Measurements from ENCODE around the gene PAK6. TPM values are rescaled to one million over a fixed set of nuclear protein-coding genes. Genes with fewer than 3 reads are reported as not detected.

PAK6 gene
- total RNA-seq, 1 experiment from 2014 or later: 0.45 TPM

DNA sequence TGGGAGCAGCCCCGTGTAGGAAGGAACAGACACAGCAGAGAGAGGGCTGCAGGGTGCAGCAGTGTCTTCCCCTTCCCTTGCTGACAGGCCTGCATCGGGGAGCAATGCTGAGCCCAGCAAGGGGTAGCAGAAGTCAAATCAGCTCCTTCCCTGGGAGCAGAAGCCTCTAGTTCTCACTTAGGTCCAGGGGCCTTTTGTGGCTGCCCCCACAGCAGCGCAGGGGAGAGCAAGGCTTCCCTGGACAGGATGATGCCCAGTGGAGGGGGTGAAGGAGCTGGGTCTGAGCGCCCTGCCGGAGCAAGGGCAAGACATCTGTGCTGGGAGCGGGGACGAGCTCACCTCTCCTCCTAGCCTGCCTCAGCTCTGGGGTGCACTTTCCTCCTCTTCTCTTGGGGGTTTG lies 68.0 kb downstream of the PAK6 start:
- Histone ChIP-seq H3K9ac (ENCODE audit: low read length) (peak overlapping the region; percentile 65), H3K4me1 (ENCODE audit: low read length) (peaks cover 33% of the 10 kb centered on the region), H3K4me2 (ENCODE audit: low read depth, low read length, poor library complexity, severe bottlenecking) (peak overlapping the region; percentile 74), H4K20me1 (ENCODE audit: insufficient read depth, low read depth, low read length) (no peaks in the 10 kb centered on the region), H3K36me3 (ENCODE audit: insufficient read depth, low read length) (no peaks in the 10 kb centered on the region), H3K27me3 (ENCODE audit: low read length) (no peaks in the 10 kb centered on the region), H3K9me2 (replicated peaks; ENCODE audit: insufficient read depth, low read length) (no peaks in the 10 kb centered on the region), H3K27ac (ENCODE audit: low read length) (no peak overlapping the region), H3K79me2 (ENCODE audit: low read length) (no peaks in the 10 kb centered on the region), H3K4me3 (ENCODE audit: low read length) (peak overlapping the region; percentile 48; the same call in 1 of the 2 replicates), H2AFZ (ENCODE audit: low read length) (no peak overlapping the region), H3K9me3 (ENCODE audit: low read length) (no peaks in the 10 kb centered on the region)
- DNase-seq: no peak

DNA sequence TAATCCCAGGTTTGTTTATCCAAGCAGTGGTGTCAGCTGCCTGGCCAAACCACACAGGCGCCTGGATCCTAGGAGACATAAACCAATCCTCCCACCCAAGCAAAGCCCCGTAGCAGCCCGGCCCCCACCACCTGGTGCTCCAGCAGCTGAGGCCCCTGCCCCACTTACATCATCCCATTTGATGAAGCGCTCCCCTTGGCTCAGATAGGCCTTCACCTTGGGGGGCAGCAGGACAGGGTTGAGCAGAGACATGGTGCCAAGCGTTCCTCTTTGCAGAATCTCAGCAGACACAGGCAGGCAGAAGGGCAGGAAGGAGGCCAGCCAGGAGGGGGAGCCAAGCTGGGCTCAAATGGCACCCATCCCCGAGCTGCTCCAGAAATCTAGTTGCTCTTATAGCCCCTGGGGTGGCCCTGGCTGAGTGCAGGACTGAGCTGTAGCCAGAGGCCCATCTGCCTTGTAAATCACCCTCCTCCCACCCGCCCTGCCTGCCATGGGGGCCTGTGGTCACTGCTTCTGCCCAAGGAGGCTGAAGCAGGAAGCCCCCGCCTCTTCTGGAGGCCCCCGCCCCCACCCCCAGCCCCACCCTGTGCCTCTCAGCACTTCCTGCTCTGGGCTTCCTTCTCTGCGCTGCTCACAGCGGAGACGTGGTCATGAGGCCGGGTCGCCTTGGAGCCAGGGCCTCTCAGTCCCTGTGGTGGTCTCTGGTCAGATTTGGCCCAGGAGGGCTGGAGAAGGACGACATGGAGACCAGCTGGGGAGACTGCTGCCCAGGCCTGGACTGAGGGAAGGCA lies 68.8 kb downstream of the PAK6 start, which contains the start of gene PLCB2:
Gene PLCB2, minus strand, starts transcription at position 515 of the 791 bp plus-strand sequence. Its CDS starts 263 bp downstream, at position 252.
- Histone ChIP-seq H3K27me3 (ENCODE audit: low read length) (no peaks in the 10 kb centered on the region), H3K9me2 (replicated peaks; ENCODE audit: insufficient read depth, low read length) (no peaks in the 10 kb centered on the region), H3K9ac (ENCODE audit: low read length) (peak within 1 kb of the TSS; percentile 65), H3K4me1 (ENCODE audit: low read length) (peaks cover 33% of the 10 kb centered on the region), H2AFZ (ENCODE audit: low read length) (no peak within 1 kb of the TSS), H3K36me3 (ENCODE audit: insufficient read depth, low read length) (no peaks in the 10 kb centered on the region), H3K4me2 (ENCODE audit: low read depth, low read length, poor library complexity, severe bottlenecking) (peak within 1 kb of the TSS; percentile 74), H4K20me1 (ENCODE audit: insufficient read depth, low read depth, low read length) (no peaks in the 10 kb centered on the region), H3K27ac (ENCODE audit: low read length) (peak within 1 kb of the TSS; percentile 70), H3K4me3 (ENCODE audit: low read length) (peak within 1 kb of the TSS; percentile 59; the same call in 1 of the 2 replicates), H3K9me3 (ENCODE audit: low read length) (no peaks in the 10 kb centered on the region), H3K79me2 (ENCODE audit: low read length) (no peaks in the 10 kb centered on the region)
- DNase-seq: peak; percentile 74

DNA sequence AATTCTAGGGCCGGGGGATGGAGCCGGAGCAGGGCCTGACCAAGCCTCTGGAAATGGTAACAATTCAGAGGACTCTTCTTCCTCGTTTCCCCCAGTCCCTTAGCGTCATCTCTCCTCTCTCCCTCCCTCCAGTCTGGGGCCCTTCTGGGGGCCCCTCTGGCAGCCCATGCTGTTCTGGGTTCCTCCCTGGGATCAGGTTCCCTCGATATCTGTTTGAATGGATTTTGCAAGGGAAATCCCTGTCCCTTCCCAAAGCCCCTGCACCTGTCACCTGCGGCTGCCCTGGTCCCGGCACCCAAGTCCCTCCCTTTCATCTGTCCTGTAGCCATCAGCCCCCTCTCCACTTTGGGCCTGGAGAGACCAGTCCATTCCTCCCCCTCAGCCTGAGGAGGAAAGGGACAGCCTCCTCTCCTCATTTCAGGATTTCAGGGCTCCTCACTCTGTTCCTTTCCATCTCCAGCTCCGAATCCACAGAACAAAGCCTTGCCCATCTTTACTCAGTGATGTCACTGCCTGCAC lies 70.5 kb downstream of the PAK6 start:
- no peak overlapping the region for H2AFZ ChIP-seq (ENCODE audit: low read length)
- H3K9ac ChIP-seq (ENCODE audit: low read length): no peak overlapping the region
- no peak for DNase-seq
- no peaks in the 10 kb centered on the region for H3K9me3 ChIP-seq (ENCODE audit: low read length)
- H3K9me2 ChIP-seq (replicated peaks; ENCODE audit: insufficient read depth, low read length): no peaks in the 10 kb centered on the region
- H3K36me3 ChIP-seq (ENCODE audit: insufficient read depth, low read length): no peaks in the 10 kb centered on the region
- H3K27ac ChIP-seq (ENCODE audit: low read length): no peak overlapping the region
- H3K4me3 ChIP-seq (ENCODE audit: low read length): no peak overlapping the region
- no peaks in the 10 kb centered on the region for H4K20me1 ChIP-seq (ENCODE audit: insufficient read depth, low read depth, low read length)
- peaks cover 42% of the 10 kb centered on the region for H3K4me1 ChIP-seq (ENCODE audit: low read length)
- no peaks in the 10 kb centered on the region for H3K79me2 ChIP-seq (ENCODE audit: low read length)
- H3K27me3 ChIP-seq (ENCODE audit: low read length): no peaks in the 10 kb centered on the region
- H3K4me2 ChIP-seq (ENCODE audit: low read depth, low read length, poor library complexity, severe bottlenecking): no peak overlapping the region

DNA sequence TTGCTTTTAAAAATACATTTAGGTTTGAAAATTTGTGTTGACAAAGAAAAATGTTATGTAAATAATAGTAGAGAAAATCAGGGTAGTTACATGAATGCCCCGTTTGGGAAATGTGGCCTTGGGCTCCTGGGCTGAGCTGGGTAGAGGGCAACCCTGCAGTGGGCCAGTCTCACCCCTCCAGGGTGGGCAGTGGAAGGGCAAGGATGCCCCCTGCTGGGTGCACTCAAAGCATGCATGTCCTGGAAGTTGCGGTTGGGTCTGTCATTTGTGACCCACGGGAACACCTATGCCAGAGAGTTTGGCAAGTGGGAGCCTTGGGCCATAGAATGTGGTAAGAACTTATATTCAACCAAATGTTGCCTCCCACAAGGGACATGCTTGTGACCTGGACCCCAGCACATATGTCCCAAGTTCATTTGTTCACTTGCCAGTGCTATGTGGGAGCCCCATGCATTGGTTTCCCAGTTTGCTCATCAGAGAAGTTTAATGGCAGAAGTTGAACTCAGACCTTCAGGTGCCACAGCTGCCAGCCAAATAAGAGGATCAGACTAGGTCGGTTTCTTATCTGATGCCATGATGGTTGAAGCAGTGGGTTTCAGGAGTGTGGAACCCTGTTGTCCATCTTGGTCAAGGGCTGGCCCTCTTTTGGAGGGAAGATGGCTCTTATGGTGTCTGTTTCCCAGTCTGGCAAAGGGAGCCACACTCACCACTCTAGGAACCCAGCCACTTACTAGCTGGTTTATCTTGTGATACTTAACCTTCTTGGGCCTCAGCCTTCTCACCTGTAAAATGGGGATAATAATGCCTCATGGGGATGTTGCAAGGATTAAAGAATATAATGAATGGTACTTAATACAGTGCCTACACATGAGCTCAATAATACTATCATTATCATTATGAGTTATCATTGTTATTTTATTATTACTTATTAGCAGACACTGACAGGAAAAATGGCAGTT lies 71.4 kb downstream of the PAK6 start:
- Histone ChIP-seq H3K9me3 (ENCODE audit: low read length) (no peaks in the 10 kb centered on the region), H3K27ac (ENCODE audit: low read length) (no peak overlapping the region), H3K4me3 (ENCODE audit: low read length) (no peak overlapping the region), H3K4me2 (ENCODE audit: low read depth, low read length, poor library complexity, severe bottlenecking) (no peak overlapping the region), H2AFZ (ENCODE audit: low read length) (no peak overlapping the region), H3K9me2 (replicated peaks; ENCODE audit: insufficient read depth, low read length) (no peaks in the 10 kb centered on the region), H4K20me1 (ENCODE audit: insufficient read depth, low read depth, low read length) (no peaks in the 10 kb centered on the region), H3K9ac (ENCODE audit: low read length) (no peak overlapping the region), H3K4me1 (ENCODE audit: low read length) (peaks cover 42% of the 10 kb centered on the region), H3K27me3 (ENCODE audit: low read length) (no peaks in the 10 kb centered on the region), H3K79me2 (ENCODE audit: low read length) (no peaks in the 10 kb centered on the region), H3K36me3 (ENCODE audit: insufficient read depth, low read length) (no peaks in the 10 kb centered on the region)
- peak; percentile 87 for DNase-seq

DNA sequence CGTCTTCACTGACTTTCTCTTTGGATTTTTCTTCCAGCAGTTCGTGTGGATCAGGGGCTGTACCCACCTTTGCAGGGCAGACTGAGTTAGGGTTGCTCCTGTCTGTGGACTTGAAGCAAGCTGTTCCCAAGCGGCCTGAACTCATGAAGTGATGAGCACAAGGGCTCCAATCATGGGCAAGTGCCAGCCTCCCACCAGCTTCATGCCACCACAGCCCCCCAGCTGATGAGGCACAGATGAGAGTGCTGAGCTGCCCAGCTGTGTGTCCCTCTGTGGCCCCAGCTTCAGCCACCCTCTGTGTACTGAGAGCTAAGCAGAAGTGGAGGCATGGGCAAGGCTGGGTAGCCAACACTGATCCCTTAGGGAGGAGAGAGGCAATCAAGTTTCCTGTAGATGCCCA lies 72.1 kb downstream of the PAK6 start:
- Histone ChIP-seq H3K27ac (ENCODE audit: low read length) (no peak overlapping the region), H3K9me2 (replicated peaks; ENCODE audit: insufficient read depth, low read length) (no peaks in the 10 kb centered on the region), H3K27me3 (ENCODE audit: low read length) (no peaks in the 10 kb centered on the region), H3K9ac (ENCODE audit: low read length) (no peak overlapping the region), H3K4me2 (ENCODE audit: low read depth, low read length, poor library complexity, severe bottlenecking) (no peak overlapping the region), H2AFZ (ENCODE audit: low read length) (no peak overlapping the region), H4K20me1 (ENCODE audit: insufficient read depth, low read depth, low read length) (no peaks in the 10 kb centered on the region), H3K79me2 (ENCODE audit: low read length) (no peaks in the 10 kb centered on the region), H3K9me3 (ENCODE audit: low read length) (no peaks in the 10 kb centered on the region), H3K36me3 (ENCODE audit: insufficient read depth, low read length) (no peaks in the 10 kb centered on the region), H3K4me3 (ENCODE audit: low read length) (no peak overlapping the region), H3K4me1 (ENCODE audit: low read length) (peaks cover 42% of the 10 kb centered on the region)
- DNase-seq: no peak

DNA sequence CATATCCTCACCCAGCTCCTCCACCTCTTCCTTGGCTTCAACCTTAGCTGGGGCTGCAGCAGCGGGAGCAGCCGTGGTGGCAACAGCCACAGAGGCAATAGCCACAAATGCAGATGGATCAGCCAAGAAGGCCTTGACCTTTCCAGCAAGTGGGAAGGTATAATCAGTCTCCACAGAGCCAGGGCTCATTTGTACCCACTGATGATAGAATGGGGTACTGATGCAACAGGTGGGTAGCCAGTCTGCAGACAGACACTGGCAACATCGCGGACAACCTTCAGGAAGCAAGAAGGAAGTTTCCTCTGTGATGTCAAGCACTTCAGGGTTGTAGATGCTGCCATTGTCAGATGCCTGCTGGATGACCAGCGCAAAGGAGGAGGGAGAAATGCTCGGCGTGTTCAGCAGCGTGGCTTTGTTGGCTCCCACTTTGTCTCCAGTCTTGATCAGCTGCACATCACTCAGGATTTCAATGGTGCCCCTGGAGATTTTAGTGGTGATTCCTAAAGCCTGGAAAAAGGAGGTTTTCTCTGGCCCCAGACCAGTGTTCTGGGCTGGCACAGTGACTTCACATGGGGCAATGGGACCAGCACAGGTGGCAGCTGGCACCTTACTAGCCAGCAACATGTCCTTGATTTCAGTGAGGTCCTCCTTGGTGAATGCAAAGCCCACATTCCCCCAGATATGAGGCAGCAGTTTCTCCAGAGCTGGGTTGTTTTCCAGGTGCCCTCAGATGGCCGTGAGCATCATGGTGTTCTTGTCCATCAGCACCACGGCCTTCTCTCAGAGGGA lies 73.7 kb downstream of the PAK6 start:
- no peaks in the 10 kb centered on the region for H3K79me2 ChIP-seq (ENCODE audit: low read length)
- no peak overlapping the region for H3K4me2 ChIP-seq (ENCODE audit: low read depth, low read length, poor library complexity, severe bottlenecking)
- H4K20me1 ChIP-seq (ENCODE audit: insufficient read depth, low read depth, low read length): no peaks in the 10 kb centered on the region
- no peaks in the 10 kb centered on the region for H3K9me3 ChIP-seq (ENCODE audit: low read length)
- no peaks in the 10 kb centered on the region for H3K27me3 ChIP-seq (ENCODE audit: low read length)
- peaks cover 30% of the 10 kb centered on the region for H3K4me1 ChIP-seq (ENCODE audit: low read length)
- no peaks in the 10 kb centered on the region for H3K9me2 ChIP-seq (replicated peaks; ENCODE audit: insufficient read depth, low read length)
- H3K4me3 ChIP-seq (ENCODE audit: low read length): no peak overlapping the region
- H3K27ac ChIP-seq (ENCODE audit: low read length): no peak overlapping the region
- DNase-seq: no peak
- H3K9ac ChIP-seq (ENCODE audit: low read length): no peak overlapping the region
- no peaks in the 10 kb centered on the region for H3K36me3 ChIP-seq (ENCODE audit: insufficient read depth, low read length)
- no peak overlapping the region for H2AFZ ChIP-seq (ENCODE audit: low read length)

DNA sequence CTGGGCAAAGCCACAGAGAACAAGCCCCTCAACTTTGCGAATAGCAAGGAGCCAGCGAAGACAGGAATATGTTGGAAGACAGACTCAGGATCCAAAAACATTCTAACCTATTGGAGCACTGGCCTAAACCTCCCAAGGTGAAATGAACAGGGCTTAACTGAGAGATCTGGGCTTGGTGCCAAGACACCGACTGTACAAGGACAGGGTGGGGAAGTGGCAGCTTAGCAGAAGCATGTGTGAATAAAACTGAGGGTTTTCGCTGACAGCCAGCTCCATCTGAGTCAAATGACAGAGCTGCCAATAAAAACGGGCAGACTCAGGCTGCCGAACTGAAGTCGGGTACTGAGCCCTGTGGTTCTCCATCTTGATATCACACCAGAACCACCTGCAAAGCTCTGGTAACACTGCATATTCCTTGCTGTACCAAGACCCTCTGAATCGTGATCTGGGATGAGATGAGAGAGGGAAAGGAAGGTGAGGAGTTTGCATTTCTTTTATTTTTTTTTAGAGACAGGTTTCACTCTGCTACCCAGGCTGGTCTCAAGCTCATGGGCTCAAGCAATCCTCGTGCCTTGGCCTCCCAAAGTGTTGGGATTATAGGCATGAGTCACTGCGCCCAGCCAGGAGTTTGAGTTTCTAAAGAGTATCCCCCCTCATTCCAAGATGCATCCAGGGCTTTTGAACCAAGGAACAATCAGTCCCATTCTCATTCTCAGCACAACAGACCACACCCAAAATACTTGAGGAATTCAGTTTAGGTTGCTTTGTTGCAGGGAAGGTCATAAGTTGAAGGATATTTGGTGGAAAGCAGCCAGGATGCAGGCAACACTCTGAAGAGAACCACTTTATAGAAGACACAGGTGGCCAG lies 74.9 kb downstream of the PAK6 start:
- Histone ChIP-seq H3K27me3 (ENCODE audit: low read length) (no peaks in the 10 kb centered on the region), H3K9me3 (ENCODE audit: low read length) (no peaks in the 10 kb centered on the region), H3K4me1 (ENCODE audit: low read length) (peaks cover 18% of the 10 kb centered on the region), H3K4me3 (ENCODE audit: low read length) (no peak overlapping the region), H3K27ac (ENCODE audit: low read length) (no peak overlapping the region), H4K20me1 (ENCODE audit: insufficient read depth, low read depth, low read length) (no peaks in the 10 kb centered on the region), H3K36me3 (ENCODE audit: insufficient read depth, low read length) (no peaks in the 10 kb centered on the region), H3K9ac (ENCODE audit: low read length) (peak overlapping the region; percentile 17; the same call in 1 of the 2 replicates), H2AFZ (ENCODE audit: low read length) (no peak overlapping the region), H3K79me2 (ENCODE audit: low read length) (no peaks in the 10 kb centered on the region), H3K9me2 (replicated peaks; ENCODE audit: insufficient read depth, low read length) (no peaks in the 10 kb centered on the region), H3K4me2 (ENCODE audit: low read depth, low read length, poor library complexity, severe bottlenecking) (peak overlapping the region; percentile 25)
- peak; percentile 84 for DNase-seq
